Measurements from ENCODE around the gene IL4.

Gene IL4

DNA sequence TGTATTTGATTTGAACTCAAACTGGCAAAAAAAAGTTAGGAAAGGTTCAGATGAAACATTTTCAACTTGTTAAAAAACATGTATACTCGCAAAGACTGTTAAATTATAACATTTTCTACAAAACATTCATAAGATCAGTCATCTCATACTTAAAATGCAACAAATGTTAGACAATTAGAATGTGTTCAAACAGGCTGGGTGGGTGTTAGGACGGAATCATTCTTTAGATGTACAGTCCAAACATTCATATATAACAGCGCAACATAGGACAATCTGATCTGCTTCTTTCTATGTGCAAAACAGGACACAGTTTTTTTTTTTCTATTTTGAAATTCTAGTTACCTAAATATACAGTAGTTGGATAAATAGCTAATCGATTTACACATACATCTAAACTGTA is 22.2 kb downstream of the IL4 start:
- DNase-seq (ENCODE audit: low spot score), result no peak

DNA sequence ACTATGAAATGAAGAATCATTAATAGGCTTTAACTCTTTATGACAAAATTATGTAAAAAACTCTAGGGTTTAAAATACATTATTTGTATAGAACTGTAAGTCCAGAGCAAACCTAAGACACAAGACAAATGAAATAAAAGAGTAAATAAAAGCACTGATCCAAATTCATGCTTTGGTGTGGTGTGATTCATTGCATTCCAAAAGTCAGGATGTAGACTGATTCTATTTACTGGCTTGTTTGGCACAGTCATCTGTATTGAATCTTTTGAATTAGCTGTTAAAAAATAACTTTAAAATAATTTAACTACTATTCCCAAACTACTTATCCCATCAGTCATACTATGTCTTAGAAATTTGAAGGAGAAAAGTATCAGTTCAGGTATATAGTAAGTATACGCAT is 31.1 kb downstream of the IL4 start:
- no peak for DNase-seq (ENCODE audit: low spot score)

GRCh38 chr5:132708645-132709044 is 34.9 kb downstream of the IL4 start:
- DNase-seq (ENCODE audit: low spot score), result no peak

DNA sequence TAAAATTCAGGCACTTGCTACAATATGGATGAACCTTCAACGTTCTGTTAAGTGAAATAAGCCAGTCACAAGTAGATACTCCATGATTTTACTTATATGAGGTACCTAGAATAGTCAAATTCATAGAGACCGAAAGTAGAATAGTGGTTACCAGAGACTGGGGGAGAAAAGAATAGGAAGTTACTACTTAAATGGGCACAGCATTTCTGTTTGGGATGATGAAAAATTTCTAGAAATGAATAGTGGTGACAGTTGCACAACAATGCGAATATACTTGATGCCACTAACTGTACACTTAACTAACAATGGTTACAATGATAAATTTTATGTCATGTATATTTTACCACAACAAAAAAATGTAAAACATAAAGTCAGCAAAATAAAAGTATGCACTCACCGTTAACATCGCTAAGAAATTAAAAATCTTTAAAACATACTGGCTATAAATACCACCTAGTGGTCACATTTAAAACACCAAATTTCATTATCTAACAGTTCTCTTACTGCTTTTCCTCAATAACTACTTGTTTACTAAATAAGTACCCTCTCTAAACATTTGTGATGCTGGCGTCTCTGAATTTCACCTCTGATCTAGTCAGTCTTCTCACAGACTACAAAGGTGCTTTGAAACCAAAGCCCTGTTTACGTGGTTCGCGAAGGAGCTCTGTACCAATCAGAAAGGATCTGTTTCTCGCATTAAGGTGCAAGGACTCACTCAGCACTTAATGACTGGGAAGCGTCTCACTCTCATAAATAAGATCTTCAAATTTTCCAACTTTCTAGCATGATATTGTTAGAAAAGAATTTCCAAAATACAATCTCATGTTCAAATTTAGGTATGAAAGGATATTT is 40.9 kb downstream of the IL4 start:
- no peak for DNase-seq (ENCODE audit: low spot score)

GRCh38 chr5:132718544-132719312 is 44.9 kb downstream of the IL4 start:
- DNase-seq (ENCODE audit: low spot score), result no peak

DNA sequence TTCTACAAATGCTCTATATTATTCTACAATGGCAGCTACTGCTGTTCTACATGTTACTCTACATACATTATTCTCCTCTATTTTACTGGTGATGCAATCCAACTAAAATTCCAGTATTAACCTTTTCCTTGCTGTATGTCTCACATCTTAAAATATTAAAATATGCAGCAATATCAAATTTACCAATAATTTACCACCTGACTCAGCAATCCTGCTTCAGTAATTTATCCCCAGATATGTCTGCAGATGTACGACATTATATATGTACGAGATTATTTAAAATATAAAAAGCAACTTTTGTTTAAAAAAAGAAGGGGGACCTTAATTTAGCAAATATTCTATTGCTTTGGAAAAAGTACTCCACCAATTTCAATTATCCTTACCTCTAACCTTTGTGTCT is 52.0 kb downstream of the IL4 start:
- no peak for DNase-seq (ENCODE audit: low spot score)

DNA sequence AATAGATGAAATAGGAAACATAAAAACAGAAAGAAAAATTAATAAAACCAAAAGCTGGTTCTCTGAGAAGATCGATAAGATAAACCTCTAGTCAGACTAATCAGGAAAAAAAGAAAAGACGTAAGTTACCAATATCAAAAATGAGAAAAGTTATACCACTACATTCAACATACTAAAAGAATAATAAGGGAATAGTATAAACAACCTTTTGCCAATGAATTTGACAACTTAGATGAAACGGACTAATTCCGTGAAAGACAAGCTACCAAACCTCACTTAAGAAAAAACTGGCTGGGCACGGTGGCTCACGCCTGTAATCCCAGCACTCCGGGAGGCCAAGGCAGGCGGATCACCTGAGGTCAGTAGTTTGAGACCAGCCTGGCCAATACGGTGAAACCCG is 56.1 kb downstream of the IL4 start:
- DNase-seq (ENCODE audit: low spot score), result no peak

Measured in ecto neural progenitor cell (in vitro differentiated cells).